K562 (cell line): ENCODE results near the gene HDAC9. TPM values are rescaled to one million over a fixed set of nuclear protein-coding genes. Genes with fewer than 3 reads are reported as not detected.

Experiments used
- ATAC-seq: fragments of 200-7000 bp; cut with Tn5 transposase; 3 replicates; pipeline ENCODE4 v1.9.1; 2020; ENCODE audit warnings: moderate library complexity
- BruUV-seq: library from RNA; stranded (reverse); fragments of 400-500 nt; replicated peaks from 2 replicates; lab custom pipeline; 2021; lab: Mats Ljungman, UMichigan
- CTCF ChIA-PET: fragments of 300-600 bp; formaldehyde crosslinking; extraction: SDS; loops from one replicate; lab custom pipeline; 2021; ENCODE audit warnings: low intra/inter-chr PET ratio; lab: Yijun Ruan, JAX
- POLR2A ChIA-PET: fragments of 300-600, 350-650 bp; sonication (Branson Sonifier 250); formaldehyde crosslinking; extraction: SDS; loops from one replicate; lab custom pipeline; 2021; ENCODE audit warnings: antibody characterized with exemption, inconsistent platforms; lab: Yijun Ruan, JAX
- DNase-seq, 4 experiments: peaks; one replicate each; pipeline versions ENCODE4 v3.0.0 to v3.0.0-alpha.2; 2011 to 2018; ENCODE audit warnings: low spot score in 3 of 4, mixed read lengths in 3 of 4; ENCODE audit errors: extremely low read depth in 1 of 4
- FAIRE-seq: peaks from 2 replicates; lab custom pipeline; 2011; peaks lifted over from hg19 to GRCh38; lab: Jason Lieb, UNC
- H2AFZ ChIP-seq: 2 replicates; pipeline ENCODE4 v1.6.0; 2011; ENCODE audit warnings: low read depth, low read length, control low read depth, inconsistent platforms
- H3K27ac ChIP-seq: fragments of 200-600 bp; 3 replicates; pipeline ENCODE4 v1.8.0; 2011; ENCODE audit warnings: low read depth, mild to moderate bottlenecking, control low read depth, inconsistent platforms, low read length, moderate library complexity, mixed read lengths; ENCODE audit errors: extremely low read depth
- H3K27me3 ChIP-seq, 2 experiments: fragments of 300-600 bp in 1 of 2; 2 replicates in 1 of 2; 3 replicates in 1 of 2; pipeline versions ENCODE4 v1.6.0 to v1.8.0; 2011; ENCODE audit warnings: inconsistent platforms in 2 of 2, low read length in 2 of 2, mild to moderate bottlenecking in 1 of 2, mixed read lengths in 1 of 2, moderate library complexity in 1 of 2; ENCODE audit not compliant: control insufficient read depth in 2 of 2, insufficient read depth in 2 of 2
- H3K36me3 ChIP-seq: fragments of 300-600 bp; 3 replicates; pipeline ENCODE4 v1.8.0; 2011; ENCODE audit warnings: mild to moderate bottlenecking, low read length, inconsistent platforms; ENCODE audit not compliant: control insufficient read depth, insufficient read depth
- H3K4me1 ChIP-seq, 2 experiments: fragments of 200-600 bp in 1 of 2; replicated peaks in 1 of 2; 2 replicates in 1 of 2; 3 replicates in 1 of 2; pipeline versions ENCODE4 v1.5.1 to v1.8.0; 2011; ENCODE audit warnings: inconsistent platforms in 2 of 2, low read length in 2 of 2, mild to moderate bottlenecking in 1 of 2, mixed read lengths in 1 of 2, moderate library complexity in 1 of 2; ENCODE audit not compliant: control insufficient read depth in 2 of 2, insufficient read depth in 2 of 2
- H3K4me2 ChIP-seq: 2 replicates; pipeline ENCODE4 v1.6.1; 2011; ENCODE audit warnings: low read length, control low read depth, inconsistent platforms, mixed read lengths; ENCODE audit not compliant: insufficient read depth
- H3K4me3 ChIP-seq: fragments of 200-600 bp; sonication (generic), shearing (Covaris generic); 2 replicates; pipeline ENCODE4 v1.5.1; 2016; ENCODE audit warnings: control low read depth, inconsistent platforms
- H3K79me2 ChIP-seq: fragments of 200-600 bp; 3 replicates; pipeline ENCODE4 v1.8.0; 2011; ENCODE audit warnings: low read length, inconsistent platforms; ENCODE audit not compliant: control insufficient read depth, insufficient read depth
- H3K9ac ChIP-seq, 2 experiments: 2 replicates each; pipeline versions ENCODE4 v1.6.0 to v1.6.1; 2011; ENCODE audit warnings: low read depth in 2 of 2, low read length in 2 of 2, control low read depth in 1 of 2, inconsistent platforms in 1 of 2, mild to moderate bottlenecking in 1 of 2, mixed read lengths in 1 of 2; ENCODE audit not compliant: insufficient read depth in 1 of 2
- H3K9me1 ChIP-seq: one replicate; pipeline ENCODE4 v1.6.0; 2011; ENCODE audit warnings: inconsistent platforms, mild to moderate bottlenecking, low read length, moderate library complexity; ENCODE audit not compliant: control insufficient read depth, insufficient read depth
- H3K9me3 ChIP-seq: replicated peaks from 2 replicates; pipeline ENCODE4 v1.5.1; 2011; ENCODE audit warnings: low read depth, low read length, inconsistent platforms; ENCODE audit not compliant: control insufficient read depth, insufficient read depth
- H4K20me1 ChIP-seq: replicated peaks from 2 replicates; pipeline ENCODE4 v1.6.1; 2011; ENCODE audit warnings: low read length, inconsistent platforms, mixed read lengths; ENCODE audit not compliant: control insufficient read depth, insufficient read depth
- E2F3 ChIP-seq: fragments of 250-450 bp; sonication (Bioruptor Pico); IDR thresholded peaks from 2 replicates; pipeline ENCODE4 v1.4.0; 2020; ENCODE audit warnings: mild to moderate bottlenecking
- LCOR ChIP-seq: sonication (generic); formaldehyde crosslinking; IDR thresholded peaks from 2 replicates; pipeline ENCODE4 v1.8.0; 2022; ENCODE audit warnings: mild to moderate bottlenecking, missing genetic modification reagents
- MXI1 ChIP-seq: IDR thresholded peaks from 2 replicates; pipeline ENCODE4 v1.6.1; 2011; ENCODE audit warnings: low read depth, mild to moderate bottlenecking, improper control_type of control experiment, low read length
- POLR2B ChIP-seq: fragments of 450-650 bp; IDR thresholded peaks from 2 replicates; pipeline ENCODE4 v1.6.1; 2018; ENCODE audit warnings: low read depth; ENCODE audit not compliant: partially characterized antibody
- STAT6 ChIP-seq: sonication (generic); formaldehyde crosslinking; IDR thresholded peaks from 2 replicates; pipeline ENCODE4 v1.8.1; 2023; ENCODE audit warnings: mild to moderate bottlenecking, missing genetic modification reagents
- TGIF2 ChIP-seq: sonication (generic); formaldehyde crosslinking; IDR thresholded peaks from 2 replicates; pipeline ENCODE4 v1.8.1; 2022; ENCODE audit warnings: mild to moderate bottlenecking, missing genetic modification reagents, moderate library complexity
- ZNF764 ChIP-seq: fragments of 250-450 bp; sonication (Bioruptor Pico); IDR thresholded peaks from 2 replicates; pipeline ENCODE4 v1.4.0; 2020; ENCODE audit warnings: low read depth, mild to moderate bottlenecking, moderate library complexity
- WGBS: fragments of 100-300 bp; shearing (Covaris generic); methylation state at CpG from one replicate; pipeline ENCODE4 v1.1.6; 2016; ENCODE audit warnings: low coverage, mixed read lengths; ENCODE audit not compliant: insufficient coverage; ENCODE audit errors: missing lambda C conversion rate; 5-methylcytosine and 5-hydroxymethylcytosine counted together
- in situ Hi-C: fragments of 300-500 bp; cut with MboI; formaldehyde crosslinking; loops from 4 replicates; pipeline ENCODE4 v1.15.0; 2018; ENCODE audit warnings: inconsistent platforms, mixed read lengths
- intact Hi-C: fragments of 100-400 bp; cut with micrococcal nuclease; formaldehyde crosslinking; loops from 2 replicates; pipeline ENCODE4 v1.14.2; 2022
- polyA plus RNA-seq, 8 experiments: library from polyadenylated mRNA; depleted of rRNA in 4 of 8; stranded (reverse) in 5 of 8; unstranded in 3 of 8; fragments of >200 nt; fragmentation: Nextera tagmentation in 2 of 8; fragmentation: Illumina TruSeq in 1 of 8; extraction: Ambion mirVana in 2 of 8; extraction: Trizol in 1 of 8; gene quantifications; 2 replicates each; pipeline versions ENCODE4 v1.2.1 to v1.2.3, GENCODE V29; 2011 to 2014; ENCODE audit warnings: inconsistent platforms in 1 of 8, missing spikeins in 1 of 8
- total RNA-seq, 7 experiments: library from RNA; depleted of rRNA in 6 of 7; stranded (reverse); fragments of >200 nt in 6 of 7; fragmentation: Illumina TruSeq in 2 of 7; extraction: Trizol in 2 of 7; gene quantifications; 2 replicates each; pipeline versions ENCODE4 v1.2.1 to v1.2.3, GENCODE V29; 2011 to 2021; ENCODE audit warnings: low replicate concordance in 1 of 7
- TF ChIP-seq, protein P1 (sequence below): fragments of 250-450 bp; sonication (Bioruptor Pico); IDR thresholded peaks from 2 replicates; pipeline ENCODE4 v1.4.0; 2020; ENCODE audit warnings: mild to moderate bottlenecking, moderate library complexity, borderline replicate concordance
- TF ChIP-seq, protein P2 (sequence below): fragments of 250-450 bp; sonication (Bioruptor Pico); IDR thresholded peaks from 2 replicates; pipeline ENCODE4 v1.5.0; 2021
- TF ChIP-seq, protein P3 (sequence below): sonication (generic); formaldehyde crosslinking; IDR thresholded peaks from 2 replicates; pipeline ENCODE4 v1.8.1; 2022; ENCODE audit warnings: missing genetic modification reagents

The HDAC9 gene
- total and polyA plus RNA-seq, 9 of the 15 experiments (the other 6 are each of a cell fraction or from before 2014, with no cell fraction given) = 0.08 to 0.91 (median 0.33) TPM

GRCh38 chr7:18916826-18917225, 421.3 kb downstream of the HDAC9 start:
- CTCF ChIA-PET = no interaction called here
- H3K79me2 ChIP-seq = no peaks in the 10 kb centered on the region
- DNase-seq (no peak), ATAC-seq (no peak), FAIRE-seq (no peak)
- in situ Hi-C loops (no loop called here), intact Hi-C loops (no loop called here)
- H3K27ac ChIP-seq = no peak overlapping the region
- POLR2A ChIA-PET = no interaction called here
- BruUV-seq = no TSS peak
- H3K27me3 ChIP-seq = no peaks in the 10 kb centered on the region
- H3K4me3 ChIP-seq = no peak overlapping the region
- H3K4me2 ChIP-seq = no peak overlapping the region
- no peaks in the 10 kb centered on the region for H3K9me1 ChIP-seq
- no peaks in the 10 kb centered on the region for H3K36me3 ChIP-seq
- no peak for TF ChIP-seq POLR2B
- TF ChIP-seq, protein P1, sequence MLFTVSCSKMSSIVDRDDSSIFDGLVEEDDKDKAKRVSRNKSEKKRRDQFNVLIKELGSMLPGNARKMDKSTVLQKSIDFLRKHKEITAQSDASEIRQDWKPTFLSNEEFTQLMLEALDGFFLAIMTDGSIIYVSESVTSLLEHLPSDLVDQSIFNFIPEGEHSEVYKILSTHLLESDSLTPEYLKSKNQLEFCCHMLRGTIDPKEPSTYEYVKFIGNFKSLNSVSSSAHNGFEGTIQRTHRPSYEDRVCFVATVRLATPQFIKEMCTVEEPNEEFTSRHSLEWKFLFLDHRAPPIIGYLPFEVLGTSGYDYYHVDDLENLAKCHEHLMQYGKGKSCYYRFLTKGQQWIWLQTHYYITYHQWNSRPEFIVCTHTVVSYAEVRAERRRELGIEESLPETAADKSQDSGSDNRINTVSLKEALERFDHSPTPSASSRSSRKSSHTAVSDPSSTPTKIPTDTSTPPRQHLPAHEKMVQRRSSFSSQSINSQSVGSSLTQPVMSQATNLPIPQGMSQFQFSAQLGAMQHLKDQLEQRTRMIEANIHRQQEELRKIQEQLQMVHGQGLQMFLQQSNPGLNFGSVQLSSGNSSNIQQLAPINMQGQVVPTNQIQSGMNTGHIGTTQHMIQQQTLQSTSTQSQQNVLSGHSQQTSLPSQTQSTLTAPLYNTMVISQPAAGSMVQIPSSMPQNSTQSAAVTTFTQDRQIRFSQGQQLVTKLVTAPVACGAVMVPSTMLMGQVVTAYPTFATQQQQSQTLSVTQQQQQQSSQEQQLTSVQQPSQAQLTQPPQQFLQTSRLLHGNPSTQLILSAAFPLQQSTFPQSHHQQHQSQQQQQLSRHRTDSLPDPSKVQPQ (CRISPR knock-in tag) = no peak
- TF ChIP-seq E2F3 (CRISPR knock-in tag) = no peak
- TF ChIP-seq LCOR = no peak
- TF ChIP-seq STAT6 = no peak
- TF ChIP-seq, protein P2, sequence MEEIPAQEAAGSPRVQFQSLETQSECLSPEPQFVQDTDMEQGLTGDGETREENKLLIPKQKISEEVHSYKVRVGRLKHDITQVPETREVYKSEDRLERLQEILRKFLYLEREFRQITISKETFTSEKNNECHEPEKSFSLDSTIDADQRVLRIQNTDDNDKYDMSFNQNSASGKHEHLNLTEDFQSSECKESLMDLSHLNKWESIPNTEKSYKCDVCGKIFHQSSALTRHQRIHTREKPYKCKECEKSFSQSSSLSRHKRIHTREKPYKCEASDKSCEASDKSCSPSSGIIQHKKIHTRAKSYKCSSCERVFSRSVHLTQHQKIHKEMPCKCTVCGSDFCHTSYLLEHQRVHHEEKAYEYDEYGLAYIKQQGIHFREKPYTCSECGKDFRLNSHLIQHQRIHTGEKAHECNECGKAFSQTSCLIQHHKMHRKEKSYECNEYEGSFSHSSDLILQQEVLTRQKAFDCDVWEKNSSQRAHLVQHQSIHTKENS (CRISPR knock-in tag) = no peak
- TF ChIP-seq, protein P3, sequence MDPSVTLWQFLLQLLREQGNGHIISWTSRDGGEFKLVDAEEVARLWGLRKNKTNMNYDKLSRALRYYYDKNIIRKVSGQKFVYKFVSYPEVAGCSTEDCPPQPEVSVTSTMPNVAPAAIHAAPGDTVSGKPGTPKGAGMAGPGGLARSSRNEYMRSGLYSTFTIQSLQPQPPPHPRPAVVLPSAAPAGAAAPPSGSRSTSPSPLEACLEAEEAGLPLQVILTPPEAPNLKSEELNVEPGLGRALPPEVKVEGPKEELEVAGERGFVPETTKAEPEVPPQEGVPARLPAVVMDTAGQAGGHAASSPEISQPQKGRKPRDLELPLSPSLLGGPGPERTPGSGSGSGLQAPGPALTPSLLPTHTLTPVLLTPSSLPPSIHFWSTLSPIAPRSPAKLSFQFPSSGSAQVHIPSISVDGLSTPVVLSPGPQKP (CRISPR knock-in tag) = no peak
- TF ChIP-seq ZNF764 (CRISPR knock-in tag) = no peak
- TF ChIP-seq MXI1 = no peak
- no peak for TF ChIP-seq TGIF2 (CRISPR knock-in tag)
- 3% methylated on average over 3 of the region's 3 CpGs for WGBS
- H3K9ac ChIP-seq = no peak overlapping the region
- H2AFZ ChIP-seq = no peak overlapping the region
- no peaks in the 10 kb centered on the region for H3K9me3 ChIP-seq
- H4K20me1 ChIP-seq = no peaks in the 10 kb centered on the region
- no peaks in the 10 kb centered on the region for H3K4me1 ChIP-seq
